NCI-H2171 (cell line): ENCODE data around the gene HOXD11.

Source experiments
- DNase-seq: peaks from one replicate; lab custom pipeline; 2025; lab: John Stamatoyannopoulos, UW

HOXD11 gene

GRCh38 chr2:176081837-176082524 lies 25.1 kb upstream of the HOXD11 start:
- no peak for DNase-seq

GRCh38 chr2:176082525-176082823 lies 24.6 kb upstream of the HOXD11 start:
- DNase-seq, result no peak

GRCh38 chr2:176082824-176083751 lies 24.0 kb upstream of the HOXD11 start:
- no peak for DNase-seq

- DNase-seq, result no peak
Measured at GRCh38 chr2:176083796-176084261, 23.3 kb upstream of the HOXD11 start, which contains the start of gene EVX2. Gene EVX2 (minus strand): TSS chr2:176083962. CDS start chr2:176083776, 186 bp downstream.

- DNase-seq, result no peak
Measured at GRCh38 chr2:176084611-176085119, 22.4 kb upstream of the HOXD11 start.

GRCh38 chr2:176085120-176085788 lies 21.8 kb upstream of the HOXD11 start:
- no peak for DNase-seq

- peak; percentile 17 for DNase-seq
Measured at GRCh38 chr2:176085861-176086771, 21.0 kb upstream of the HOXD11 start.

- no peak for DNase-seq
Measured at GRCh38 chr2:176087330-176088047, 19.6 kb upstream of the HOXD11 start.

GRCh38 chr2:176088048-176088936 lies 18.8 kb upstream of the HOXD11 start:
- peak; percentile 8 for DNase-seq

GRCh38 chr2:176088937-176089842 lies 17.9 kb upstream of the HOXD11 start:
- DNase-seq, result no peak

- no peak for DNase-seq
Measured at GRCh38 chr2:176089843-176090395, 17.2 kb upstream of the HOXD11 start.

- no peak for DNase-seq
Measured at GRCh38 chr2:176090862-176091261, 16.2 kb upstream of the HOXD11 start.

GRCh38 chr2:176091329-176092258 lies 15.5 kb upstream of the HOXD11 start:
- no peak for DNase-seq

GRCh38 chr2:176092270-176093144 lies 14.6 kb upstream of the HOXD11 start, which contains the start of gene HOXD13:
Gene HOXD13 (plus strand): TSS chr2:176092721. CDS start chr2:176092891, 170 bp downstream.
- peak; percentile 30 for DNase-seq

GRCh38 chr2:176093145-176093897 lies 13.8 kb upstream of the HOXD11 start:
- peak; percentile 38 for DNase-seq
